C1 segment of cervical spinal cord (tissue), 14 donors: Measurements from ENCODE around the gene HCN4.

Experiments
- DNase-seq, 14 donors: peaks; one replicate each; lab custom pipeline; 2025; lab: John Stamatoyannopoulos, UW

HCN4 gene

GRCh38 chr15:73346735-73347312 lies 21.9 kb downstream of the HCN4 start:
- DNase-seq, result no peak

GRCh38 chr15:73345658-73346057 lies 23.1 kb downstream of the HCN4 start:
- DNase-seq, result no peak

GRCh38 chr15:73344056-73344455 lies 24.7 kb downstream of the HCN4 start:
- DNase-seq, result no peak

- peak in 2 of 14 donors; percentile 13 to 18 for DNase-seq
Measured at GRCh38 chr15:73341886-73342600, 26.7 kb downstream of the HCN4 start.

- no peak for DNase-seq
Measured at GRCh38 chr15:73340502-73341192, 28.1 kb downstream of the HCN4 start.

GRCh38 chr15:73338606-73339374 lies 30.0 kb downstream of the HCN4 start:
- DNase-seq, result no peak

- no peak for DNase-seq
Measured at GRCh38 chr15:73338058-73338457, 30.7 kb downstream of the HCN4 start.

- DNase-seq, result no peak
Measured at GRCh38 chr15:73337187-73337586, 31.6 kb downstream of the HCN4 start.

- no peak for DNase-seq
Measured at GRCh38 chr15:73336756-73337155, 32.0 kb downstream of the HCN4 start.

- DNase-seq, result no peak
Measured at GRCh38 chr15:73335471-73335870, 33.3 kb downstream of the HCN4 start.

- no peak for DNase-seq
Measured at GRCh38 chr15:73335026-73335425, 33.7 kb downstream of the HCN4 start.

- no peak for DNase-seq
Measured at GRCh38 chr15:73334086-73334485, 34.7 kb downstream of the HCN4 start.

- DNase-seq, result no peak
Measured at GRCh38 chr15:73333001-73333400, 35.8 kb downstream of the HCN4 start.

GRCh38 chr15:73331991-73332925 lies 36.5 kb downstream of the HCN4 start:
- DNase-seq, result no peak

- DNase-seq, result no peak
Measured at GRCh38 chr15:73331501-73331900, 37.3 kb downstream of the HCN4 start.

- no peak for DNase-seq
Measured at GRCh38 chr15:73330206-73331051, 38.3 kb downstream of the HCN4 start.

- DNase-seq, result no peak
Measured at GRCh38 chr15:73329501-73330200, 39.1 kb downstream of the HCN4 start.

- no peak for DNase-seq
Measured at GRCh38 chr15:73328981-73329380, 39.8 kb downstream of the HCN4 start.

GRCh38 chr15:73328149-73328820 lies 40.5 kb downstream of the HCN4 start:
- DNase-seq, result no peak
